SK-N-MC (cell line): ENCODE results near the gene ITGBL1.

Experiments
- EZH2 ChIP-seq: fragments of 200-600 bp; sonication (generic); IDR thresholded peaks from one replicate; pipeline ENCODE4 v1.6.1; 2017; ENCODE audit warnings: antibody characterized with exemption
- POLR2AphosphoS5 ChIP-seq: IDR thresholded peaks from 2 replicates; pipeline ENCODE4 v1.6.1; 2012; ENCODE audit warnings: mild to moderate bottlenecking, low read depth, low read length, borderline replicate concordance

DNA sequence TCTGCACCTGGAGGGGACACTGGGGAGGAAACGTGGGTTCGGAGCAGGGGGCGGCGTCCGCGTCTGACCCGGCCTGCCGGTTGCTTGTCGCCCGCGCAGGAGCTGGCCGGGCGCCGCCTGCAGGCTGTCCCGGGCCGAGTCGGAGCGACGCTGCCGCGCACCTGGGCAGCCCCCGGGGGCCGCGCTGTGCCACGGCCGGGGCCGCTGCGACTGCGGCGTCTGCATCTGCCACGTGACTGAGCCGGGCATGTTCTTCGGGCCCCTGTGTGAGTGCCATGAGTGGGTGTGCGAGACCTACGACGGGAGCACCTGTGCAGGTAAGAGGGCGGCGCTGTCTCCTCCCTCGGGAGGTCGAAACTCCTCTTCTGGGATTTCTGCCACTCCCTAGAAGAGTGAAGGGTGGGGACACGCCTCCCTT is 1.3 kb downstream of the ITGBL1 start:
- TF ChIP-seq POLR2AphosphoS5 (no peak), EZH2 (no peak)
